T-helper 1 cell (primary cell): ENCODE data around the gene AFTPH.

Experiments
- DNase-seq, 5 donors: peaks; one replicate each; pipeline ENCODE4 v3.0.0-alpha.2; 2012 to 2020

The AFTPH gene

DNA sequence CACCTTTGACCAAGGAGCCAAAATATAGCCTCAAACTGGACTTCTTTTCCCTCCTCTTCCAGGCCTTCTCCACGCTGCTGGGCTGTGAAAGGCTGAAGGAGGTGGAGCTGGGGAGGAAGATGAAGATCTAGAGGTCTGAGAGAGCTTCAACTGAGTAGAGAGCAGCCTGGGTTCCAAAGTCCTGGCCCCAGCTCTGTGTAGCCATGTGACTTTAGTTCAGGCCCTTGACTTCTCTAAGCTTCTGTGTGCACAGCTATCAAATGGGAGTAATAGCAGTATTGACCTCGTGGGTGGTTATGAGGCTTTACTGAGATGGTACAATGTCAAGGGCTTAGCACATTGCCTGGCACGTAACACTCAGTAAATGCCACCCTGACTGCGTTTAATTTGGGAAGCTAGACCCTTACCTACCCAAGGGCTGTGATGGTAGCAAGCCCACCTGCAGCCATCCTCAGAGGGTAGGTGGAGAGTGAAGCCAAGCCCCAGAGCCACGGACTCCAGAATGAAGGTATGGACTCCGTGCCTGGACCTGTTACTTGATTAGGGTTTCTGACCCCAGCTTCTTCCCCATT lies 91.2 kb downstream of the AFTPH start:
- DNase-seq, result no peak

DNA sequence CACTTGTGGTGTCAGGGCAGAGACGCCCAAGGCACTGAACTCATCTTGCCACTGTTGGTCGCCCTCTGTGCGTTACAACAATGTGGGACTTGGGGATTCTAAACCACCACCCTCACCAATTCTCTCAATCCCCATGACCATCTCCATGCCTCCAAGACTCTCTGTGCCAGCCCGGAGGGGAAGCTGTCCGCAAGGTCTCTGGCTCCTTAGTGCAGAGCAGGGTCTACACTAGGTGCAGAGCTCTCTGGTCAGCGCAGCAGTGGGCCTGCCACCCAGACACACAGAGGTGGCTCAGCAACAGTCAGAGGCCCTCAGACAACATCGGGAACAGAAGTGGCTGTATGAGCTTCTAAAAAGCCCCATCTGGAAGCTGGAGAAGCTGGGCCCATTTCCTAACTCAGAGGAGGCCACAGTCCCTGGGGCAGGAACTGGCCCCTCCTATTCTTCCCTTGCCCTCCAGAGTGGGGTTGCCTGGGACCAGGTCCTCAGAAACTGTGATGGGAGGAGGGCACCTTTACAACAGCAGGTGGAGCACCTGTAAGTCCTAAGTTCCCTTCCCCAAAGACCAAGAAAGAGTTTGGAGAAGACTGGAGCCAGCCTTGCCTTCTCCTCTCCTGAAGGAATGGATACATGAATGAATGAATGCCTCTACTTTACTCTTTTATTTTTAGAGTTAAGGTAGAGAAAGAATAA lies 91.9 kb downstream of the AFTPH start:
- DNase-seq, result no peak

DNA sequence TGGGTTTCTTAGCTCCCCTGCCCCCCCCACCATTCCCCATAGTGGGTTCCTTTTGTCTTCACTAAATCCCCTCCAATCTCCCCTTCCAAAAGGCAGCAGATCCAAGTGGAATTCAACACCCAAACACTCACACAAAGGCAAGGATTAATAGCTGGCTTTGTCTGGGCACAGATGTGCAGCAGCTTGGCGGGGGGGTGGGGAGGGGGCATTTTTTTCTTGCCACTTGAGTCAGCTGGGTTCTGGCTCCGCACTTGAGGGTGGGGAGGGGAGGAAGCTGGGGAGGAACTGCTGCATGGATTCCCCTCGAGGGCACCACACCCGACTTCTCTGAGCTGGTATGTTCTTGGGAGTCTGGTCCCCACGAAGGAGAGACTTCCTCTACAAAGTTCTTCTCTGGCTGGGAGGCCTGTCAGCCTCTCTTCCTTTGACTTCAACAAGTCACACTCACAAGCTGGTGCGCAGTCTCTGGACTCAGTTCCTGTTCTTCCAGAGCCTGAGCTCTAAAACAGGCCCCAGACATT lies 93.6 kb downstream of the AFTPH start:
- no peak for DNase-seq

DNA sequence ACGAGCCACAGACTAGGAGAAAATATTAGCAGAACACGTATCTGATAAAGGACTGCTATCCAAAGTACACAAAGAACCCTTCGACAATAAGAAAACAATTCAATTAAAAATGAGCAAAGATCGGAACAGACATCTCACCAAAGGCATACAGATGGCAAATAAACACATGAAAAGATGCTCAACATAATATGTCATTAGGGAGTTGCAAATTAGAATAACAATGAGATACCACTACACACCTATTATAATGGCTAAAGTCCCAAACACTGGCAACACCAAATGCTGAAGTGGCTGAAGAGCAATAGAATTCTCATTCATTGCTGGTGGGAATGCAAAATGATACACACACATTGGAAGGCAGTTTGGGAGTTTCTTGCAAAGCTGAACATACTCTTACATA lies 96.5 kb downstream of the AFTPH start:
- no peak for DNase-seq

GRCh38 chr2:64622443-64623241 lies 98.5 kb downstream of the AFTPH start:
- no peak for DNase-seq

DNA sequence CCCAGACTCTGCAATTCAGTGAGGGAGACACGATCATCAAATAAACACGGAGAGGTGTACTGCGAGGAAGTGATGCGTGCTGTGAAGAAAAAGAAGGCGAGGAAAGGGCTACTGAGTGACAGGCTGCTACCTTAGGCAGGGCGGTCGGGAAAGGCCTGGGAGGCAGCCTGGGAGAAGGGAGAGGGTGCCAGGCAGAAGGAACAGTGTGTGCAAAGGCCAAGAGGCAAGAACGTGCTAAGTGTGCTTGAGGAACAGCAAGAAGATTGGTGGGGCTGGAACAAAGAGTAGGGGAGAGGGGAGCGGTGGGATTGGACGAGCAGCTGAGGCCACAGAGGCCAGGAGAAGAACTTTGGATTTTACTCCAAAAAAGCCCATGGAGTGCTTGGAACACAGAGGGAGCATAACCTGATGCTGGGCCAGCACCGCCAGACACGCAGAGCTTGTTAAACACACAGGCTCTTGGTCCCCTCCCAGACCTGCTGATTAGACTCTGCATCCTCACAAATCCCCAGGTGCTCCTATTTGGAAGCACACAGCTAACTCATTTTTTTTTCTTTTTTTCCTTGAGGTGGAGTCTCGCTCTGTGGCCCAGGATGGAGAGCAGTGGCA lies 99.2 kb downstream of the AFTPH start:
- DNase-seq, result no peak

- no peak for DNase-seq
Measured at GRCh38 chr2:64624108-64624610, 100.0 kb downstream of the AFTPH start.

DNA sequence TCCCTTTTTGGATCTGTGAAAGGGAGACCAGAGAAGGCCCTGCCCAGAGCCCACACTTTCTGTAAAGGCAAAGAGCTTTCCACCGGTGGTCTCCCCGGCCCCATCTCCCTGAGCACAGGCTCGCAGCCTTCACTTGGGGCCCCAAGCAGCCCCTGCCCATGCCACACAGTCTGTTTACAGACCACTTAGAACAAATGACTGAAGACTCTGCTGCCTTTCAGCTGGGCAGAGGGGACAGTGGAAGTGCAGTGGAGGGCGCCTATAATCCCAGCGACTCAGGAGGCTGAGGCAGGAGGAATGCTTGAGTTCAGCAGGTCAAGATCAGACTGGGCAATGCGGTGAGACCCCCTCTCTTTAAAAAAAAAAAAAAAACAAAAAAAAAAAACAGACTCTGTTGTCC lies 100.7 kb downstream of the AFTPH start:
- DNase-seq, result no peak

GRCh38 chr2:64625299-64626145 lies 101.4 kb downstream of the AFTPH start:
- no peak for DNase-seq

DNA sequence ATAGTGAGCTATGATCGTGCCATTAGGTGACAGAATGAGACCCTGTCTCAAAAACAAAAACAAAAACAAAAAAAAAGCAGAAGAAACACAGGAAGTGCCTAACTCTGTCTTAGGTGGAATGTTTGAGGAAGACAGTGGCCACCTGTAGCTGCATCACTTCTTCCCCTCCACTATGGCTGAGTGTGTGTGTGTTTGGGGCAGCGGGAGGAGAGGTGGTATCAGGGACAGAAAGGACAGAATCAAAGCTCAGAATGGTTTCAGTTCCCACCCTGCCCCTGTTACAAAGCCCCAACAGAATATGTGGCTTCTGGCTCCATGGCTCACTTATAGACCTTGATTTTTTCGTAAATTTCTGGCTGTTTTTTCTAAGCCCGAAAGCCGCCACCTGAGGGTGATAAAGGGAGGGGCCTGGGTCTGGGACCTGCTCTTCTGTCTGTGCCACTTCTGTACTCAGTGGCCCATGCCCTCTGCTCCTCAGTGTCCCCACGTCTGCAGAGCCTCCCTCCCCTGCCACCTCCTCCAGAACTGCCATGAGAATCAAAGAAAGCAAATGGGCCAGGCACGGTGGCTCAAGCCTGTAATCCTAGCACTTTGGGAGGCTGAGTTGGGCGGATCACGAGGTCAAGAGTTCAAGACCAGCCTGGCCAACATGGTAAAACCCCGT lies 102.2 kb downstream of the AFTPH start:
- no peak for DNase-seq

DNA sequence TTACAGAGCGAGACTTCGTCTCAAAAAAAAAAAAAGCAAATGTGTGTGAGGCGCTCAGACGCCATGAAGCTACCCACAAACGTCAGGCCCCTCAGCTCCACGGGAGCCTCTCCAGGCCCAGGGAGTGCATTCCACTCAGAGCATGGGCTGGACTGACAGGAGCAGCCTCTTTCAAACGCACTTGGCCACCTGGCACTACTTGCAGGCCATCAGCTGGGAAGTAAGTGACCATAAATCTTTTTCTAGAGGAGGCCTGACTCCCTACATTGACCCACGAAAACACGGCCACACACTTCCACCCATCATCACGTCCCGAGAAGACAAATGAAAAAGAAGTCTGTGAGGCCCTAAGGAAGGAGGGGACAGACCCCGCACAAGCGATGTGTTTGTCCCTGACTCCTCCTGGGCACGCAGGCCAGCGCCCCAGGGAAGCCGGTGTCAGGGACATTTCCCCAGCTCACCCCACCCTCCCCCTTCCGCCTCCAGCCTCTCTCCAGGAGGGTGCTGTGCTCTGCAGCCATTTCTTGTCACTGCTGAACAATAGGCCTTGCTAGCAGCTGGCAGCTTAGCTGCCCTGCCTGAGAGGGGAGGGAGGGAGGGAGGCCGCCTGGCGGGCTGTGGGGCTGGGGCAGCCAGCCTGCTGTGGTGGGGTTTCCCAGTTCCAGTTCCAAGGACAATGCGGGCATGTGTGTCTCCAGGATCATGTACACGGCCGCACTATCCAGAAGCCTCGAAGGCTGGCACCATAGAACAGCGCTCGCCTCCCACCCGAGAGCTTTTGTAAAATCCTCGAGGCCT lies 103.0 kb downstream of the AFTPH start:
- DNase-seq, result no peak

- DNase-seq, result no peak
Measured at GRCh38 chr2:64627860-64628841, 104.0 kb downstream of the AFTPH start.

- no peak for DNase-seq
Measured at GRCh38 chr2:64629329-64629781, 105.2 kb downstream of the AFTPH start.

DNA sequence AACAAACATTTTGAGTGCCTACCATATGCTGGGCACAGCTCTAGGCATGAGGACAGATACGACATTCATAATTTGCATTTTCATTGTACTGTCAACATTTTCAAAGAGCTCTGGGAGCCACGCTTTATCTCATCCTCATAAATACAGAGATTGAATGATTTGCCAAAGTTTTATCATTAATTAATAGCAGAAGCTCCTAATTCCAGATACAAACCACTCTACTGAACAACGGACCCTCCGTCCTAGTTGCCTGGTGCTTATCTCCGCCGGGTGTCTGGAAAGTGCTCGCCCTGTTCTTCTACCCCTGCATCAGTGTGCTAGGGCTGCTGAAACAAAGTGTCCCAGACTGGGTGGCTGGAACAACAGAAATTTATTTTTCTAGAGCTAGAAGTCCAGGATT lies 105.7 kb downstream of the AFTPH start:
- no peak for DNase-seq

GRCh38 chr2:64630752-64631151 lies 106.6 kb downstream of the AFTPH start:
- no peak for DNase-seq

DNA sequence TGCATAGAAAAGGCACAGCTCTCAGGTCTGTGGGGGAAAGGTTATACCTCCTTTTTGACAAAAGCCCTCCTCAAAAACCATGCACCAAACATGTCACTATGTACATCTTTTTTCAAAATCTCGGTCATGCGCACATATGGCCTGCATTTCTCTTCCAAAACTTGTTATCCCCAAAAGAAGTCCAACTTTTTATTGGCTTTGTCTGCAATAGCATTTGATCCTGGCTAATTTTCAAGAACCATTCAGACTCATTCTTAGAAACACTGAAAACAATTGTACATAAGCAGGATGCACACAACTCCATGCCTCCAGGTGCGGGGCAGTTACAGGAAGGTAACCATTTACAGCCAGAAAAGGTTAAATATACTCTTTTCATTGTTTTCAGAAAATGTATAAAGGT lies 107.6 kb downstream of the AFTPH start:
- DNase-seq, result no peak

- DNase-seq, result no peak
Measured at GRCh38 chr2:64632835-64633819, 109.0 kb downstream of the AFTPH start.
